Thyroid gland (tissue), 4 donors: ENCODE results near the gene DLGAP1. TPM values are rescaled to one million over a fixed set of nuclear protein-coding genes. Genes with fewer than 3 reads are reported as not detected.

Experiments used
- DNase-seq, 2 donors: peaks; one replicate each; pipeline ENCODE4 v3.0.0-alpha.2; 2019
- H3K27ac ChIP-seq, 3 donors: fragments of 200-600 bp; sonication (generic); 1 replicate in 2 of 3; 2 replicates in 1 of 3; pipeline ENCODE4 v1.5.1; 2016 to 2019; ENCODE audit warnings: mild to moderate bottlenecking in 1 of 3, moderate library complexity in 1 of 3
- H3K27me3 ChIP-seq: fragments of 200-600 bp; sonication (generic); one replicate; pipeline ENCODE4 v1.5.1; 2019
- H3K36me3 ChIP-seq, 2 donors: fragments of 200-600 bp; sonication (generic); one replicate each; pipeline ENCODE4 v1.5.1; 2016 to 2019
- H3K4me1 ChIP-seq, 2 donors: fragments of 200-600 bp; sonication (generic); one replicate each; pipeline ENCODE4 v1.5.1; 2017 to 2019
- H3K4me3 ChIP-seq, 3 donors: fragments of 200-600 bp; sonication (generic); replicated peaks in 1 of 3; 1 replicate in 2 of 3; 2 replicates in 1 of 3; pipeline ENCODE4 v1.5.1; 2016; ENCODE audit warnings: mild to moderate bottlenecking in 1 of 3
- H3K9me3 ChIP-seq: fragments of 200-600 bp; sonication (generic); one replicate; pipeline ENCODE4 v1.5.1; 2017
- POLR2A ChIP-seq, 2 donors: fragments of 450-650 bp; IDR thresholded peaks; one replicate each; pipeline ENCODE4 v1.6.1; 2017; ENCODE audit warnings: antibody characterized with exemption in 2 of 2, mild to moderate bottlenecking in 2 of 2, moderate library complexity in 1 of 2
- WGBS, 2 donors: methylation state at CpG; one replicate each; pipeline ENCODE4 v1.1.5; 2017; 5-methylcytosine and 5-hydroxymethylcytosine counted together
- intact Hi-C: fragments of 100-400 bp; cut with DNase I; formaldehyde crosslinking; loops from one replicate; pipeline ENCODE4 v1.15.1; 2023
- total RNA-seq, 4 donors: library from RNA; depleted of rRNA; stranded (reverse); fragments of >200 nt; gene quantifications; one replicate each; pipeline ENCODE4 v1.2.3, GENCODE V29; 2016
- TF ChIP-seq, protein P1 (sequence below), 6 experiments: fragments of 200-600 bp in 3 of 6; fragments of 450-650 bp in 3 of 6; sonication (generic) in 3 of 6; IDR thresholded peaks; one replicate each; pipeline ENCODE4 v1.5.1; 2016 to 2019; ENCODE audit warnings: antibody characterized with exemption in 6 of 6, mild to moderate bottlenecking in 2 of 6, inconsistent platforms in 1 of 6, moderate library complexity in 1 of 6

DLGAP1 gene
- total RNA-seq, 4 donors from 2014 or later: 0.25 to 2.7 (median 0.77) TPM

DNA sequence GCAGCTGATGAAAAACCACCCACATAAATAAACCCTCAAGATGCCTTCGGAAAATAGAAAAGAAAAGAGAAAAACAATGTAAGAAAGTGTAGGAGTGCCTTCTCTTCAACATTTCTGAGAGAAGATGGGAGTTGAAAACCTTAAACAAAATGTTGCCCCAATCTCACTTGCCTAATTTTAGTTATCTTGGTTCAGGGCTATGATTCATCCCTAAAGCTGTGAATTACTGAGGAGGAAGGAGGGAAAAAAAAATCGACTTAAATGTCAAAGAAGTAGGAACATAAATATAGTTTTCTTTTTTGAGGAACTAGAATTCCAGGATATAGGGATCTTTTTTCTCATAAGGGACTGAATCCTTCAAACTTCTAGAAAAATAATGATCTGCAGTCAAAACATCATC, 644.8 kb downstream of the DLGAP1 start:
- 83 to 91% methylated on average over 2 of the region's 2 CpGs for WGBS, 2 donors

DNA sequence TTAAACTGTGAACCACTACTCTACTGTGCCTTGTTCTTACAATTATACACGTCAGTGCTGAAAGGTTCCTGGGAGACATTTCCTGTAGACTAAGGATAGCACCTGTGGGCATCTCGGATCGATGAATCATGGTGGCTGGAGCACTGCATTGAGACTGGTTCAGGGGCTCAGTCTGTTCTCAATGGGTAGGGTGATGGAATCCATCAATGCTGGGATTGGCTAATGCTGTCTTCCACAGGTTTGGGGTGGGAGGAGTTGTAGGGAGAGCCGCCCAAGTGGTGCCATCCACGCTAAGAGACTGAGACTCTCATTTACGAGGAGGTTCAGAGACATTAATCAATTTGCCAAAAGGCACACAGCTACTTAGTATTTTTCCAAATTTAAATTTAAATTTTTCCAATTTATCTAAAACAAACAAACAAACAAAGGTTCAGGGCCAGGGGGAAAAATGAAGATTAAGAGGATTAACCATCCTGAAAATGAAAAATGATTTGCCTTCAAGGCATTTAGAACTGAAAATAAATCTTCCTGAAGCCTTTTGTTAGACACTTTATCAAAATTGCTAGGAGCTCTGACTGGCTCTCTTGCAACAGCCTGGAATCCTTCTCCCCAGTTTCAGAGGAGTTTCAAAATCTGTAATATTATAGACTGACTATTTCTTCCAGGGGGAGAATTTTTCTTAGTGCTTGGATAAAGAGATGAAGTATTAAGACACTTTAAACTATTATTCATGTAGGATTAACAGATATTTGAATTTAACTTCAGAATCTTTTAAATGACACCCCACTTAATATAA, 645.9 kb downstream of the DLGAP1 start:
- TF ChIP-seq, protein P1, sequence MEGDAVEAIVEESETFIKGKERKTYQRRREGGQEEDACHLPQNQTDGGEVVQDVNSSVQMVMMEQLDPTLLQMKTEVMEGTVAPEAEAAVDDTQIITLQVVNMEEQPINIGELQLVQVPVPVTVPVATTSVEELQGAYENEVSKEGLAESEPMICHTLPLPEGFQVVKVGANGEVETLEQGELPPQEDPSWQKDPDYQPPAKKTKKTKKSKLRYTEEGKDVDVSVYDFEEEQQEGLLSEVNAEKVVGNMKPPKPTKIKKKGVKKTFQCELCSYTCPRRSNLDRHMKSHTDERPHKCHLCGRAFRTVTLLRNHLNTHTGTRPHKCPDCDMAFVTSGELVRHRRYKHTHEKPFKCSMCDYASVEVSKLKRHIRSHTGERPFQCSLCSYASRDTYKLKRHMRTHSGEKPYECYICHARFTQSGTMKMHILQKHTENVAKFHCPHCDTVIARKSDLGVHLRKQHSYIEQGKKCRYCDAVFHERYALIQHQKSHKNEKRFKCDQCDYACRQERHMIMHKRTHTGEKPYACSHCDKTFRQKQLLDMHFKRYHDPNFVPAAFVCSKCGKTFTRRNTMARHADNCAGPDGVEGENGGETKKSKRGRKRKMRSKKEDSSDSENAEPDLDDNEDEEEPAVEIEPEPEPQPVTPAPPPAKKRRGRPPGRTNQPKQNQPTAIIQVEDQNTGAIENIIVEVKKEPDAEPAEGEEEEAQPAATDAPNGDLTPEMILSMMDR (IDR thresholded peaks at IDR 0.05): no peak
- TF ChIP-seq POLR2A (IDR thresholded peaks at IDR 0.05): no peak
- 72 to 81% methylated on average over 6 of the region's 6 CpGs for WGBS, 2 donors
- intact Hi-C loops: no loop called here

More for the DNA sequence above, 644.8 kb downstream of the DLGAP1 start:
- Histone ChIP-seq H3K9me3 (no peaks in the 10 kb centered on the region), H3K4me1 (no peaks in the 10 kb centered on the region), H3K27me3 (no peaks in the 10 kb centered on the region), H3K36me3 (no peaks in the 10 kb centered on the region), H3K4me3 (no peak overlapping the region), H3K27ac (no peak overlapping the region)
- no peak for TF ChIP-seq POLR2A (IDR thresholded peaks at IDR 0.05)
- TF ChIP-seq, protein P1 (IDR thresholded peaks at IDR 0.05): no peak
- DNase-seq: no peak
- intact Hi-C loops: no loop called here

DNA sequence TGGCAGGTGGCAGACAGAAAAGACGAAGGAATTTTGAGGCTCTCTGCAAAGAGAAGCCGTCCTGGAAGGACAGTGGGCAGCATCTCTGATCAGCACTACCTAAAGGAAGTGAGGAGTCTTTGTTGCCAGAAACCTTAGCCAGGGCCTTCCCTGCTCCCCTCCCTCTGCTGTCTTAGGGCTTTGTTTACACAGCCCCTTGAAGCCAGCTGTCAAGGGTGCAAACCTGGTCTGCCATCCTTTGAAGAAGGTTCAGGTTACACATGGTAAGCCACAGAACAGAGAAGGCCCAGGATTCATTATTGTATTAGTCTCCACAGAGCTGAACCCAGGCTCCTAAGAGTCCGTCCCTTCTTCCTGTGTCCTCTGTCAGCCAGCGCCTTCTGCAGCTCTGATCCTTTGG, 648.5 kb downstream of the DLGAP1 start:
- 72 to 74% methylated on average over 4 of the region's 4 CpGs for WGBS, 2 donors
- Histone ChIP-seq H3K9me3 (no peaks in the 10 kb centered on the region), H3K27me3 (no peaks in the 10 kb centered on the region), H3K4me1 (peaks cover 0 to 5% of the 10 kb centered on the region in 2 donors), H3K36me3 (no peaks in the 10 kb centered on the region), H3K27ac (no peak overlapping the region), H3K4me3 (no peak overlapping the region)
- no peak for DNase-seq
- TF ChIP-seq, protein P1 (IDR thresholded peaks at IDR 0.05): no peak
- no peak for TF ChIP-seq POLR2A (IDR thresholded peaks at IDR 0.05)
- intact Hi-C loops: no loop called here

More for the DNA sequence above, 645.9 kb downstream of the DLGAP1 start:
- Histone ChIP-seq H3K27me3 (no peaks in the 10 kb centered on the region), H3K36me3 (no peaks in the 10 kb centered on the region), H3K4me1 (peaks cover 0 to 5% of the 10 kb centered on the region in 2 donors), H3K9me3 (no peaks in the 10 kb centered on the region), H3K4me3 (no peak overlapping the region), H3K27ac (no peak overlapping the region)
- DNase-seq: no peak

DNA sequence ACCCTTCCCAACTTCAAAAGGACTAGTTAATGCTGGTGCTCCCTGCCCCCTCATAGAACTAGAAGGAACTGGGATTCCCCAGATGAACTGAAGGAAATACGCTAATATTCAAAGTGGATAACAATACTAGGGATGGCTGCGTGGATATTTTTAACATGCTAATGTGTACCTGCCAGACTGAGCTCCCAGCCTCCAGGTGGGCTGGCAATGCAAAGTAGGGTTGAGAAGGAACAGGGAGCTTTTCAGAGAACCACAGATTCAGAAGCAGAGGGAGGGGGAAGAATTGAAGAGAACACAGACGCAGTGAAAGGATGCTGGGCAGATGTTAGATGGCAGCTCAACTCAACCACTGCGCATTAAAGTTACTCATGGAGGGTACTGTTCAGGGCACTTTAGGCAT, 650.8 kb downstream of the DLGAP1 start:
- Histone ChIP-seq H3K9me3 (no peaks in the 10 kb centered on the region), H3K36me3 (no peaks in the 10 kb centered on the region), H3K4me3 (no peak overlapping the region), H3K27ac (no peak overlapping the region), H3K27me3 (no peaks in the 10 kb centered on the region), H3K4me1 (peaks cover 0 to 8% of the 10 kb centered on the region in 2 donors)
- DNase-seq: no peak
- intact Hi-C loops: no loop called here
- TF ChIP-seq, protein P1 (IDR thresholded peaks at IDR 0.05): no peak
- TF ChIP-seq POLR2A (IDR thresholded peaks at IDR 0.05): no peak
- WGBS, 2 donors: 69% methylated on average over 4 of the region's 4 CpGs

DNA sequence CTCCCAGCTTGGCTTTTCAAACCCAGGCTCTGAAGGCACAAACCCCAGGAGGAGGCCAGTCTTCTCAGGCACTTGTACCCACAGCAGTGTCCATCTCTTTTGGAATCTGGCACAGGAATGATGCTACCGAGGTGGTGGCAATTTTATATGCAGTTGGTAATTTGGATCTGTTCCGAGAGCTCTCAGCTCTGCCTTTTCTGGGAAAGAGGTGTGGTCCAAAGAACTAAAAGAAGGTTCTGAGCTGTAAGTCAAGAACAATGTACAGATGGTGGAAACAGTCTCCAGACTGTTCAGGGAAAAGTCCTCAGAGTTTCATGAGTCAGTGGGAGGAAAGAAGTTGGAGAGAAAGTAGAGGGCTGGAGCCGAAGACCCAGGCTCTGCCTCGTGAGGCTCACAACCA, 651.8 kb downstream of the DLGAP1 start:
- TF ChIP-seq, protein P1 (IDR thresholded peaks at IDR 0.05): no peak
- TF ChIP-seq POLR2A (IDR thresholded peaks at IDR 0.05): no peak
- H3K4me3 ChIP-seq: no peak overlapping the region
- H3K4me1 ChIP-seq: peaks cover 0 to 10% of the 10 kb centered on the region in 2 donors
- no peak for DNase-seq
- H3K9me3 ChIP-seq: no peaks in the 10 kb centered on the region
- intact Hi-C loops: no loop called here
- WGBS, 2 donors: 82 to 91% methylated on average over 4 of the region's 4 CpGs
- H3K36me3 ChIP-seq: no peaks in the 10 kb centered on the region
- no peaks in the 10 kb centered on the region for H3K27me3 ChIP-seq
- no peak overlapping the region for H3K27ac ChIP-seq
